Vein endothelial cell (primary cell): Measurements from ENCODE around the gene NR1I2. TPM values are rescaled to one million over a fixed set of nuclear protein-coding genes. Genes with fewer than 3 reads are reported as not detected.

Source experiments
- total RNA-seq: library from RNA; depleted of rRNA; stranded (reverse); fragments of >200 nt; gene quantifications from 2 replicates; pipeline ENCODE4 v1.2.3, GENCODE V29; 2012

Gene NR1I2
- 0.38 TPM in 1 of 2 replicates, not detected in the other for total RNA-seq

DNA sequence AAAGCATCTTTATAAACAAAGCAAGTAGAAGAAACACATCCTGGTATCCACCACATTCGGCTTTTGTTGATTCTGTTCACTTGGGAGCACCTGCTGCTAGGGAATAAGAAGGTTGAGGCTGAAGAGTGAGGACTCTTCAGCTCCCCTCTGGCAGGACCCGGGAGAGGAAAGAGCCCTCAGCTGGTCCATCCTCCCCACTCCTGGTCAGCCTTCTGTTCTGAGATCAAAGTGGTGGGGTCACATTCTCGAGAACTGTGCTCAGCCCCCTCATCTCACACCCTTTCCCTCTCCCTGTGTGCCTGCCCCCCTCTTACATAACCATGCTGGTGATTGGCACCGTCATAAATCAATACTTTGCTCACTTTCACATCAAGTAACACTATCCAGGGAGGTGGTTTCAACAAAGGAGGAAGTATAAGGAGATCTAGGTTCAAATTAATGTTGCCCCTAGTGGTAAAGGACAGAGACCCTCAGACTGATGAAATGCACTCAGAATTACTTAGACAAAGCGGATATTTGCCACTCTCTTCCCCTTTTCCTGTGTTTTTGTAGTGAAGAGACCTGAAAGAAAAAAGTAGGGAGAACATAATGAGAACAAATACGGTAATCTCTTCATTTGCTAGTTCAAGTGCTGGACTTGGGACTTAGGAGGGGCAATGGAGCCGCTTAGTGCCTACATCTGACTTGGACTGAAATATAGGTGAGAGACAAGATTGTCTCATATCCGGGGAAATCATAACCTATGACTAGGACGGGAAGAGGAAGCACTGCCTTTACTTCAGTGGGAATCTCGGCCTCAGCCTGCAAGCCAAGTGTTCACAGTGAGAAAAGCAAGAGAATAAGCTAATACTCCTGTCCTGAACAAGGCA is at the start of gene NR1I2:
Gene NR1I2, plus strand, starts transcription at position 772 of the 869 bp plus-strand sequence.

Other genes with a start within 250 kb of the NR1I2 start
- gene CD80, start 222.5 kb upstream of the NR1I2 start, total RNA-seq, result not detected in 2 replicates
- gene ADPRH, start 202.6 kb upstream of the NR1I2 start, total RNA-seq, result 5.9 and 9.2 TPM in 2 replicates
- gene PLA1A, start 184.2 kb upstream of the NR1I2 start, total RNA-seq, result 0.96 and 1.3 TPM in 2 replicates
- 0.33 and 0.48 TPM in 2 replicates for gene POPDC2, start 121.5 kb upstream of the NR1I2 start, total RNA-seq
- gene COX17, start 104.7 kb upstream of the NR1I2 start, total RNA-seq, result 8.9 and 10.5 TPM in 2 replicates
- 0.10 and 0.33 TPM in 2 replicates for gene CFAP91, start 79.1 kb upstream of the NR1I2 start, total RNA-seq